ENCODE data around the gene FBXL16.
"Not testable (repeated sequence)": the region's sequence is repeated elsewhere in the genome, so short reads cannot be mapped to it uniquely, and the experiment has no call there.

The FBXL16 gene

DNA sequence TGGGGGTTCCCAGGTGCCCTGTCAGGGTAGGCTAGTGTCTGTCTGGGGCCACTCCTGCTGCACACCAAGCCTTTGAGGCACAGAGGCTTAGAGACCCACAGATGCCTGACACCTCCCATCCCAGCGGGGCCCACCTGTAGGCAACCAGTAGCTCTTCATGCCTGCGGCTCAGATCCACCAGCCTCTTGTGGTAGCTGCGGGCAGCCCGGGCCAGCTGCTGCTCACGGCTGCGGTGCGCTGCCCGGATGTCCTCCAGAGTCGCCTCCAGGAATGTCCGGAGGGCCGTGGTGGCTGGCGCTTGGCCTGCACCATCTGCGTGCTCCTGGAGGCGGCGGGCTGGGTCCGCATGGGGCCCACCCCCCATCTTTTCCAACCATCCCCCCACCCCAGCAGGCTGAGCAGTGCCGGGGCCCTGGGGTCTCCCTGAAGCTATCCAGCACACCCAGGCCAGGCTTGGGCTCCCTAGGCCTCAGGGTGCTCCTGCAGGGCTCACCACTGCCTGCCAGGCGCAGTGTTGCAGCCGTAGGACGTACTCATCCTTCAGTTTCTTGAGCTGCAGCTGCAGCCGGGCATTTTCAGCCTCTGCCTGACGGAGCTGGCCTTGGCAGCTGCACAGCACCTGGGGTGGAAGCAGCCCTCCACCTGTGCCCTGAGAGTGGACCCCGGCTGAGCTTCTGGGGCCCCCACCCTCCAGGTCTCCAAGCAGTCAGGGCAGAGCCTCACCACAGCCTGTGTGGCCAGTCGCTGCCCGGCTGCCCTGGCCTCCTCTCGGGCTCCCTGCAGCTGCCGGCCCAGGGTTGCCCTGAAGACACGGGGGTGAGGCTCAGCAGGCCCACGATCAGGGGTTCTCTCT lies 18.8 kb upstream of the FBXL16 start:
- in situ Hi-C loops (cut with MboI; ENCODE audit: low sequenced_read_pairs): no loop called here

DNA sequence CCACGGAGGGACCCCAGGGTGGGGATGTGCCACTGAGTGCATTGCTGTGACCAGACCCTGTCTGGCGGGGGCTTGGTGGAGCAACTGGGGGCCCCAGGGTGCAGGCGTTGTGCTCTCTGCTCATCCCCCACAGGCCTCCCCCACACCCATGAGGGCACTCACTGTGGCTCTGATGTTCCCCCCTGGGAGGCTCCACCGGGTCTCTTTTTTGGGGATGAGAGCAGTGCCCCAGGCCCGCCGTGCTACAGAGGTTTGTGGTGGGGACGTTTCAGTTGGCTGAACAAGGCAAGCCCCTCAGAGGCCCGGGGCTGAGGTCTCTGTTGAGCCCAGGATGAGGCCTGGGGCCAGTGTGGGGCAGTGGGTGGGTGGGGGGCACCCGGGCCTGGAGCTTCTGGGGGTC lies 18.1 kb upstream of the FBXL16 start:
- in situ Hi-C loops (cut with MboI; ENCODE audit: low sequenced_read_pairs): no loop called here

DNA sequence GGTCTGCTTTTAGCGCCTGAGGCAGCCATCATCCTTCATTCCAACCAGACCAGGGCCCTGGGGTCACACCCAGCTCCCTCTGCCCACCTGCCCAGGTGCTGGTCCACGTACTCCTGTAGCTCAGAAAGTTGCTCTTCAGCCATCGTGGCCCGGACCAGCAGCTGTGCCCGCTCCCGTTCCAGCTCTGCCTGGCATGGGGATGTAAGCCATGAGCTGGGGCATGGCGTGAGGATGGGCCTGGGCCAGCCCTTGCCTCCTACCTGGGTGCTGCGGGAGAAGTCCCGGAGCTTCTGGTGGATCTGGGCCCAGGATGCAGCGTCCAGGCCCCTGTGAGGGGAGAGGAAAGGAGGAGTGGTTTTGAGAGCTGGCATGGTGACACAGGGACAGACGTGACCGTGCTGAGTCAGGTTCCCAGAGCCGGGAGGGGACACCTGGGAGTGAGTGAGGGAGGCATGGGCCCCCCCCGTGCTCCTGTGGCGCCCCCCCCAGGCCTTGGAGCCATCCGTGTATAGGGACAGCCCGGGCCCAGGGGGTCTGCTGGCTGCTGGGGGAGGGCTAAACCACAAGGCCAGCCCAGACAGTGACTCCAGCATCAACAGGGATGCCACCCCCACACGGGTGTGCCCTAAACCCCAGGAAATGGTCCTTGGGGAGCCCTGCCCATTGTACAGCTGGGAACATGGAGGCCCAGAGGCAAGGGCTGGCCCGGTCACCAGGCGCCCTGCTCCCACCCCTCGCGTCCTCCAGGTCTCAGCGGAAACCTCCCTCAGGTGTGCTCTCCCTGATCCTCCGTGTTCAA lies 17.4 kb upstream of the FBXL16 start:
- in situ Hi-C loops (cut with MboI; ENCODE audit: low sequenced_read_pairs): no loop called here

DNA sequence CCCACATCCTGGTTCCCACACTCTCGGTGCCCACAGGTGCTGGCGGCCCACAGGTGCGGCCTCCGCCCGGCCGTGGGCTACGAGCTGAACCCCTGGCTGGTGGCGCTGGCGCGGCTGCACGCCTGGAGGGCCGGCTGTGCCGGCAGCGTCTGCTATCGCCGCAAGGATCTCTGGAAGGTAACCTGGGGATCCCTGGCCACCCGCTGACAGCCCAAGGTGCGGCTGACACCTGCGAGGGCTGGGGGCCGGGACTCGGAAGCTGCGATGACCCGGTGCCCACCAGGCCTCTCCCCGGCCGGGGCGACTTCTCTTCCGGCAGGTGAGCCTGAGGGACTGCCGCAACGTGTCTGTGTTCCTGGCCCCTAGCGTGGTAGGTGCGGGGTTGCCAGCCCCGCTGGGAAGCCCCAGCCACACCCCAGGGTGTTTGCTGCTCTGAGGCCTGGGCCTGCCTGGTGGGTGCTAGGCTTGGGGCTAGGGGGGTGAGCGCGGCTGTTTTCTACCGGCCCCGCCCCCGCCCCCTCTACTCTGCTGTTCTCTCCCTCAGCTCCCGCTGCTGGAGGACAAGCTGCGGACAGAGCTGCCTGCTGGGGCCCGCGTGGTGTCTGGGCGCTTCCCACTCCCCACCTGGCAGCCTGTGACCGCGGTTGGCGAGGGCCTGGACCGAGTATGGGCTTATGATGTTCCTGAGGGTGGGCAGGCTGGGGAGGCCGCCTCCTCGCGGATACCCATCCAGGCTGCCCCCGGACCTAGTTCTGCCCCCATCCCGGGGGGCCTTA lies 16.4 kb upstream of the FBXL16 start:
- in situ Hi-C loops (cut with MboI; ENCODE audit: low sequenced_read_pairs): no loop called here

DNA sequence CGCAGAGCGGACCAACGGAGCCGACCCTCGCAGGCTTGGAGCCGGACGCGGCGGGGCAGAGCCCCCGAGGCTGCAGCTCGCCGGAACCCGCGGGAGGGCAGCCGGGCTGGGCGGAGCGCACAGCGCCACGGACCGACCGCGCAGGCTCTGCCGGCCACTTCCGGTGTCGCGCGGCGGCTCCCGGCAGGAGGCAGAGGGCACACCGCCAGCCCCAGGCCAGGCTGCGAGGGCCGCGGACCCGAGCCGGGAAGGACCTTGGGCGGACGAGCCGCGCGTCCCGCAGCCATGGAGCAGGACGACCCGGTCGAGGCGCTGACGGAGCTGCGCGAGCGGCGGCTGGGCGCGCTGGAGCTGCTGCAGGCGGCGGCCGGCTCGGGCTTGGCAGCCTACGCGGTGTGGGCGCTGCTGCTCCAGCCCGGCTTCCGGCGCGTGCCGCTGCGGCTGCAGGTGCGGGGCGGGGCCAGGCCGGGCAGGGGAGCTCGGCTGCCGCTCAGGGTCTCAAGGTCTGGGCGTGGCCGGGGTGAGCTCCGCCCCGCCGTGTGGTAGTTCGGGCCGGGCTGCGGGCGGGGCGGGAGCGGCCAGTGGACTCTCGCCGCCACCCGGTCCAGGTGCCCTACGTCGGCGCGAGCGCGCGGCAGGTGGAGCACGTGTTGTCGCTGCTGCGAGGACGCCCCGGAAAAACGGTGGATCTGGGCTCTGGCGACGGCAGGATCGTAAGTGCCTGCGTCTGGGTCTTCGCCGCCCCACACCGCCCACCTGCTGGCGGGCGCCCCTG lies 15.6 kb upstream of the FBXL16 start, which contains the start of gene ANTKMT:
TSS of gene ANTKMT (plus strand) at position 157 of the 775 bp plus-strand sequence. CDS start at position 286, 129 bp downstream.
- in situ Hi-C loops (cut with MboI; ENCODE audit: low sequenced_read_pairs): no loop called here

DNA sequence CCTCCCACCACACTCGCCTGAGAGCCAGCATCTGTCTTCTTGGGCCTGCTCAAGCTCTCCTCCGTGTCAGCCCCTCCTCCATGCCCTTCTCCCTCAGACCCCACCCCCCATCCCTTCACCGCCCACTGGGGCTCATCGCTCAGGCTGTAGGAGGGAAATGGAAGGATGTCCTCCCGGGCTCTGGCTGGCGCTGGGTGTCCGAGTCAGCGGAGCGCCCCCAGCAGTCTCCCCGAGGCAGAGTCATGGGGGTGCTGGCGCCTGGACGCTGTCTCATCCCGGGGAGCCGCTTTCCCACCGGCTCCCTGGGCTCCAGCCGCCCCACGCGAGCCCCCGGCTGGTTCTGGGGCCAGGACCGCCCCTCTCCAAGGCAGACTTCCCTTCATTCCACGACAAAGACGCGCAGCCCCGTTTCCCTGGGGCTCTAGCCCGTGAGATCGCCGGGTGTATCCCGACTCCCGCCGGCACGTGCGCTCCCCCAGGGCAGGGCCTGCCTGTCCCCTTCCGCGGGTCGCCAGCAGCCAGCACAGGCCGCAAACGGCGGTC lies 14.9 kb upstream of the FBXL16 start:
- in situ Hi-C loops (cut with MboI; ENCODE audit: low sequenced_read_pairs): no loop called here

DNA sequence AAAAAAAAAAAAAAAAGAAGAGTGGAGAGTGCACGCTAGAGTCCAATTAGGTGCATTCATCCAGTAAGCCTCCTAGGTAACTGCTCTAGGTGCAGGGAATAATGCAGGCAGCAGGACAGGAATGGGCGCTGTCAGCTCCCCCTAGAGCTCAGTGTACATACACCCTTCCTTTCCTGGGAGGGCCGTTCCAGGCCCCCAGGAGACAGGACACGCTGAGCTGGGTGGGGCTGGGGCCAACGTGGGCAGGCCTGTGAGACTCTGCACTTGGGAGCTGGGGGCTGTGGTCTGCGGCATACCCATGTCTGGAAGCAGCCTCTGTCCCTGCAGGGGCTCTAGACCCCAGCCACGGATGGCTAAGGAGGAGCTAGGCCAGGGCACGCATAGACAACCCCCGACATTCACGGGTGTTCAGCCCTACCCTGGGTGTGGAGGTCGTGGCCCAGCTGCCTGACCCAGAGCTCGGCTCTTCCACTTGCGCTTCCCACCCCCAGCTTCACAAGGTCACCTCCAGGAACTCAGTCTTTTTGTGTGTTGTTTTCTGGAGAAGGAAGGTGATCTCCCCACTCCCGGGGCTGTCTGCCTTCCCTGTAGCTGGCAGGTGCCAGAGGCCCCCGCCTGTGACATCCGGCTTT lies 14.3 kb upstream of the FBXL16 start:
- in situ Hi-C loops (cut with MboI; ENCODE audit: low sequenced_read_pairs): no loop called here

DNA sequence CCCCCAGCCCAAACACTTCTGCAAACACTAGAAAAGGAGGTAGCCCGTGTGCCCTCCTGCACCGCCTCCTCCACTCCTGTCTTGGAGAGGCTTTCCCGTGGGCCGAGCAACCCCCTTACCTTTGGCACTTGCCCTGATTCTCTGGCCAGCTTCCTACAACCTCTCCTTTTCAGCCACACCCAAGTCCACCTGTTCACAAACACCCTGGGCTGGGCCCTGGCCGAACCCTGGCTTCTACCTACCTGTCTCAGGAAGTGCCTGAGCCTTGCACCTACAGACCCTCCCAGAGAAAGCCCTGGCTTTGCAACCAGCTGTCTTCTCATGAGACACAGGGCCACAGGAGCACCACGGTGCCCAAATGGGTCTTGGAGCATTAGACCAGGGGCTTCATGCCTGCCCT lies 13.3 kb upstream of the FBXL16 start:
- in situ Hi-C loops (cut with MboI; ENCODE audit: low sequenced_read_pairs): no loop called here

DNA sequence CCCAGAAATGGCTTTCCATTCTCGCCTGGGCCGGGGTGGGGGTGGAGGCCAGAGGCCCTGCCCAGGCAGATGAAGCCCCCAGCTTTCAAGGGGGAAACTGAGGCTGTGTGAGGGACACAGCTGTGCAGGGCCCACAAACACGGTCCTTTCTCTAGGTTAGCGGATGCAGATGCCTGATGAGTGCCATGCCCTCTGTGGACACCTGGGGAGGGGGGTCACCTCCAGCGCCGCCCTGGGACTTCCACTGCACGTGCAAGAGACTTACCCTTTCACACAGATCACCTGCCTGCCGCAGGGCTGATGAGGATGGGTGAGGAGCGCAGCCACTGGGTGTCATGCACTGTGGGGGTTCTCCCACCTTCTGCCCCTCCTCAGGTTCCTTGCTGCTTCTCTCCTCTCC lies 12.8 kb upstream of the FBXL16 start:
- in situ Hi-C loops (cut with MboI; ENCODE audit: low sequenced_read_pairs): no loop called here

DNA sequence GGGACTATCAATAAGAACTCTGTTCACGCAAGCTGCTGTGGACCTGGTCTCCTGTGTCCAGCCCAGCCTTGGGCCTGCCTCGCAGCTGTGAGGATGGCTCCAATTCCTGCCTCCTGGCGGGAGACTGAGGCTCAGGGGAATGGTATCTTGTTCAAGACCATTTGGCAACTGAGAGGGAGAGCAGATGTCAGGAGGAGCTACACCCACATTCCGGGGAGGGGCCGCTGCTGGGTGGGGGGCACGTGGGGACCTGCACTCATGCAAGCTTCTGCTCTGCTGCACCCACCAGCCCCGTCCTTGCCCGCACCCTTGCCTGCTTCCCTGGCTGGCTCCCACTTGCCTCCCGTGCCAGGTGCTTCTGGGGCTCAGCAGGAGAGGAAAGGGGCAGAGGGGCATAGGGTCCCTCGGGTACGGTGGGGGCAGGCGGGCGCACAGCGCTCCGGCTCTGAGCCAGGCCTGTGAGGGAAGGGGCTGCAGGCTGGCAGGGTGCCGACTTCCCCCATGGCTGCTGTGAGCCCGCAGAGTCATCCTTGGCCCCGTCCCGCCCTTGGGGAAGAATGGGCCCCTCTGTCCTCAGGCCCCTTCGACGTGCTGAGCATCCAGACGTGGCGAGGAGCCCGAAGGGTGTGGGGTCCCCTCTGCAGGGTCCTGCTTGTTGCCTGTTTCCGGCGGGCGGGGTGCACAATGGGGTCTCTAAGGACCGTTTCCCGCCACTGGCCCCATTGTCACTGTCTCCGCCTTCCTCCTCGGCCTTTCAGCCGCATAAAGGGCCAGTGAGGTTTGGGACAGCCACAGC lies 12.0 kb upstream of the FBXL16 start:
- in situ Hi-C loops (cut with MboI; ENCODE audit: low sequenced_read_pairs): no loop called here

DNA sequence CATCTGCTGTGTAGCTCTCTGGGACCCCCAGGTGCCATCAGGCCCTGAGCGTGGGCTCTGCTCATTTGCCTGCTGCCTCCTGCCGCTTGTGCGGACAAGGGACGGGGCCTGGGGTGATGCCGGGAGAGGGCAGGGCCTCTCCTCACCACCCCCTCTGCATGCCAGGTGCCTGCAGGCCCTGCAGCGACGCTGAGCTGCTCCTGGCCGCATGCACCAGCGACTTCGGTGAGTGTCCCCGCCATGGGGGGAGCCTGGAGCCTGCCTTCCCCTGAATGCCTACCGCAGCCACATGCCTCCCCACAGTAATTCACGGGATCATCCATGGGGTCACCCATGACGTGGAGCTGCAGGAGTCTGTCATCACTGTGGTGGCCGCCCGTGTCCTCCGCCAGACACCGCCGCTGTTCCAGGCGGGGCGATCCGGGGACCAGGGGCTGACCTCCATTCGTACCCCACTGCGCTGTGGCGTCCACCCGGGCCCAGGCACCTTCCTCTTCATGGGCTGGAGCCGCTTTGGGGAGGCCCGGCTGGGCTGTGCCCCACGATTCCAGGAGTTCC lies 11.2 kb upstream of the FBXL16 start:
- in situ Hi-C loops (cut with MboI; ENCODE audit: low sequenced_read_pairs): no loop called here

DNA sequence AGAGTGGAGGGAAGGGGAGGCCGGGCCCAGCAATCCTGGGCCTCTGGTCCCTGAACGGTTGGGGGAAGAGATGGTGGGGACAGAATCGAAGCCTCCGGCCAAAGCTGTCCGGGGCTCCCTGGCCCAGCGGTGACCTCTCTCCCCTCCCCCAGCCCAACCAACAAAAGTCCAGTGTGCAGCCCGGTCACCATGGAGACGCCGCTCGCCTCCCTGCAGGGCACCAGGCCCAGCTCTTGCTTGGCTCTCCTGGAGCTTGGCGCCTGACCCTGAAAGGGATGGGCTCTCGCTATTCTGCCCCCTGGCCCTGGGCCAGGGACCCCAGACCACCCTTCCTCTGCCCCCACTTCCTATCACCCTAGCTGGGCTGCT lies 10.6 kb upstream of the FBXL16 start:
- in situ Hi-C loops (cut with MboI; ENCODE audit: low sequenced_read_pairs): no loop called here

DNA sequence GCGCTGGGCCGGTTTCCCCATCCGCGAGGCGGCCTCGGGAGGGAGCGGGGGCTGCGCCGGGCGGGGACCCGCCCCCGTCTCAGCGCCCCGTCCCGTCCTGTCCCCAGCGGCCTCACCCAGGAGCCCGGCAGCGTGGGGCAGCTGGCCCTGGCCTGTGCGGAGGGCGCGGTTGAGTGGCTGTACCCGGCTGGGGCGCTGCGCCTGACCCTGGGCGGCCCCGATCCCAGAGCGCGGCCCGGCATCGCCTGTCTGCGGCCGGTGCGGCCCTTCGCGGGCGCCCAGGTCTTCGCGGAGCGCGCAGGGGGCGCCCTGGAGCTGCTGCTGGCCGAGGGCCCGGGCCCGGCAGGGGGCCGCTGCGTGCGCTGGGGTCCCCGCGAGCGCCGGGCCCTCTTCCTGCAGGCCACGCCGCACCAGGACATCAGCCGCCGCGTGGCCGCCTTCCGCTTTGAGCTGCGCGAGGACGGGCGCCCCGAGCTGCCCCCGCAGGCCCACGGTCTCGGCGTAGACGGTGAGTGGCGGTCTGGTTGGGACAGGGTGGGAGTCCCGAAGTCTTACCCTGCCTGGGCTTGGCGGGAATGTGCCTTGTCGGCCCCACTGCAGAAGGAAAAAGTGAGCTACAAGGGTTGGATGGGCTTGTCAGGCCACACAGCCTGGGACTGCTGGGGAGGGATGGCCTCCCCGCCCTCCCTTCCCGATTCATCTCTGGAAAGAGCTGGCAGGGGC lies 10.0 kb upstream of the FBXL16 start:
- in situ Hi-C loops (cut with MboI; ENCODE audit: low sequenced_read_pairs): no loop called here

DNA sequence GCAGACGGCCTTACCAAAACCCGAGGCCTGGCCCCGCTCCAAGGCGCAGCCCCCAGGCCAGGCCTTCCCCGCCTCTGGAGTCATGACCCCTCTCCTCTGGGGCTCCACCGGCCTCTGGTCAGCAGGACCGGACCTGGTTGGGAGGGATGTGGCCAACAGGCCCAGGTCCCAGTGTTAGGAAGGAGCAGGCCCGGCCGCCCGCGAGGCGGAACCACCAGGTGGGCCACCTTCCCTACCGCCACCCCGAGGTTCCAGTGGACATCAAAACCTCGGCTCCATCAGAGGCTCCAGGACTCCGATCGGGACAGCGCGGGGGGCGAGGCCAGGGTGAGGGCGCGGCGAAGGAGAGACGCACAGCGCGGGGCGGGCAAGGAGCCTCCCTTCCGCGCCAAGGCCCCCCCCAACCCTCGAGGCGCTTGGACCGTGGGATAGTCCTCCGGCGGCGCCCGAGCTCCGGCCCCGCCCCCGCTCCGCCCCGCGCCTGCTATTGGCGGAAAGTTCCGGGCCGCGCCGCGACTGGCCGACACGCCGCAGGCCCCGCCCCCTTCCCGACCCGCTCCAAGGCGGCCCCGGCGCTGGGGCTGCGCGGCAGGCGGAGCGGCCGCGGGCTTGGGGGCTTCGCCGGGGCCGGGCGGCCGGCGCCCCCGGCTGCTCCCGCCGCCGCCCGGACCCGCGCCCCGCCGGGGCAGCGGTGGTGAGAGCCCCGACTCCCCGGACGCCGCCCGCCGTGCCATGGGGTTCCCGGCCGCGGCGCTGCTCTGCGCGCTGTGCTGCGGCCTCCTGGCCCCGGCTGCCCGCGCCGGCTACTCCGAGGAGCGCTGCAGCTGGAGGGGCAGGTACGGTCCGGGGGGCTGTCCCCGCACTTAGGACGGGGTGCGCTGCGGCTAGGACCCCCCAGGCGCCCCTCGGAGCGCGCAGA lies 9.2 kb upstream of the FBXL16 start, which contains the start of gene METRN:
TSS of gene METRN (plus strand) at position 561 of the 919 bp plus-strand sequence. CDS start at position 733, 172 bp downstream.
- in situ Hi-C loops (cut with MboI; ENCODE audit: low sequenced_read_pairs): no loop called here

DNA sequence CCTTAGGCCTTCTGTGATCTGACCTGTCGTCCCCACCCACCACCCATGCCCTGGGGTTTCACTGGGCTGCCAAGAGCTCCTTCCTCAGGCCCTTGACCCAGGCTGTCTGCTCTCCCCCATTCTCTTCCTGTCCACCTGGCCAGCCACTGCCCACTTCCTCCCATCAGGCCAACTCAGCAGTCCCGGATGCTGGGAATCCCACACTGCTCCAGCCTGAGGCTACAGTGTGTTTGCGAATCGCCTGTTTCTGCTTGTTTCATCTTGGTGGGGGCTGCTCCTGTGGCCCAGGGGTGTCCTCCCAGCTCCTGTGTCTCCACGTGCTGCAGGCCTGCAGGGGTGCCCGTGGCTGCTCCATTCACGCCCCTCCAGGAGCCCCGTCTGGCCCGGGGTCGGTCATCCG lies 8.5 kb upstream of the FBXL16 start:
- in situ Hi-C loops (cut with MboI; ENCODE audit: low sequenced_read_pairs): no loop called here

DNA sequence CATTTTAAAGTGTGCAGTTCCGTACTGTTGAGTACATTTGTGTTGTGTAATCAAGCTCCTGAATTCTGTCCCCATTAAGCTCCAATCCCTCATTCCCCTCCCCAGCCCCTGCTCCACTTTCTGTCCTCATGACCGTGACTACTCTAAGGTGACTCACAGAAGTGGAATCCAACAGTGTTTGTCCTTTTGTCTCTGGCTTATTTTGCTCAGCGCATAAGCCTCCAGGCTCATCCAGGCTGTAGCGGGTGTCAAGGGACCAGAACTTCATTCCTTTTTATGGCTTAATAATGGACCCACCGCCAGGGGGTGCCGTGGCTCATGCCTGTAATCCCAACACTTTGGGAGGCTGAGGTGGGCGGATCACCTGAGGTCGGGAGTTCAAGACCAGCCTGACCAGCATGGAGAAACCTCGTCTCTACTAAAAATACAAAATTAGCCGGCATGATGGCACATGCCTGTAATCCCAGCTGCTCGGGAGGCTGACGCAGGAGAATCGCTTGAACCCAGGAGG lies 7.2 kb upstream of the FBXL16 start:
- in situ Hi-C loops (cut with MboI; ENCODE audit: low sequenced_read_pairs): not testable (repeated sequence)

All from hTERT RPE-1 (cell line).